ENCODE results near the gene CPED1. TPM values are rescaled to one million over a fixed set of nuclear protein-coding genes. Genes with fewer than 3 reads are reported as not detected.

CPED1 gene
- total RNA-seq, 3 donors from 2014 or later (not counting 1 experiment from before 2014, with no cell fraction given), result 0.50 to 1.3 (median 0.96) TPM

GRCh38 chr7:121151774-121152221 lies 163.3 kb downstream of the CPED1 start:
- Histone ChIP-seq H3K4me3 (ENCODE audit: low read length) (no peak overlapping the region), H3K4me1 (ENCODE audit: control insufficient read depth, insufficient read depth, low read length) (no peaks in the 10 kb centered on the region), H3K9me3 (ENCODE audit: control insufficient read depth, insufficient read depth, low read length) (no peaks in the 10 kb centered on the region), H3K36me3 (ENCODE audit: control insufficient read depth, insufficient read depth, low read length) (no peaks in the 10 kb centered on the region), H3K27ac (ENCODE audit: low read length) (no peak overlapping the region), H3K27me3 (ENCODE audit: control insufficient read depth, insufficient read depth, low read length) (no peaks in the 10 kb centered on the region)
- Mint-ChIP-seq H3K4me1 (no peaks in the 10 kb centered on the region), H3K9me3 (peaks cover 0 to 2% of the 10 kb centered on the region in 2 donors), H3K27me3 (ENCODE audit: low read depth in 2 of 2) (peaks cover 0 to 3% of the 10 kb centered on the region in 2 donors), H3K36me3 (no peaks in the 10 kb centered on the region), H3K4me3 (no peak overlapping the region), H3K27ac (no peak overlapping the region)
- WGBS (ENCODE audit: insufficient coverage), result 73% methylated on average over 2 of the region's 2 CpGs
- intact Hi-C loops (cut with micrococcal nuclease), result no loop called here
- ATAC-seq (no peak), DNase-seq (no peak)
- no peak for TF ChIP-seq CTCF (IDR thresholded peaks at IDR 0.05)

- H3K9me3 Mint-ChIP-seq, result peaks cover 0 to 2% of the 10 kb centered on the region in 2 donors
- no peak overlapping the region for H3K27ac ChIP-seq (ENCODE audit: low read length)
- no peak for ATAC-seq
- H3K27me3 Mint-ChIP-seq (ENCODE audit: low read depth in 2 of 2), result peaks cover 0 to 1% of the 10 kb centered on the region in 2 donors
- no peaks in the 10 kb centered on the region for H3K36me3 Mint-ChIP-seq
- intact Hi-C loops (cut with micrococcal nuclease), result no loop called here
- no CpG with 5 or more reads among the region's 1 CpG for WGBS (ENCODE audit: insufficient coverage)
- no peak overlapping the region for H3K4me3 Mint-ChIP-seq
- H3K27me3 ChIP-seq (ENCODE audit: control insufficient read depth, insufficient read depth, low read length), result no peaks in the 10 kb centered on the region
- no peak overlapping the region for H3K4me3 ChIP-seq (ENCODE audit: low read length)
- no peaks in the 10 kb centered on the region for H3K4me1 ChIP-seq (ENCODE audit: control insufficient read depth, insufficient read depth, low read length)
- no peaks in the 10 kb centered on the region for H3K4me1 Mint-ChIP-seq
- no peak for DNase-seq
- no peak for TF ChIP-seq CTCF (IDR thresholded peaks at IDR 0.05)
- no peaks in the 10 kb centered on the region for H3K36me3 ChIP-seq (ENCODE audit: control insufficient read depth, insufficient read depth, low read length)
- H3K9me3 ChIP-seq (ENCODE audit: control insufficient read depth, insufficient read depth, low read length), result no peaks in the 10 kb centered on the region
- H3K27ac Mint-ChIP-seq, result no peak overlapping the region
These were observed 164.9 kb downstream of the CPED1 start for GRCh38 chr7:121153411-121153810.

GRCh38 chr7:121153995-121154394 lies 165.5 kb downstream of the CPED1 start:
- H3K27ac Mint-ChIP-seq, result no peak overlapping the region
- peaks cover 0 to under 1% of the 10 kb centered on the region in 2 donors for H3K27me3 Mint-ChIP-seq (ENCODE audit: low read depth in 2 of 2)
- no peak for TF ChIP-seq CTCF (IDR thresholded peaks at IDR 0.05)
- no peak for ATAC-seq
- no CpG with 5 or more reads among the region's 1 CpG for WGBS (ENCODE audit: insufficient coverage)
- H3K4me1 Mint-ChIP-seq, result no peaks in the 10 kb centered on the region
- Histone ChIP-seq H3K4me3 (ENCODE audit: low read length) (no peak overlapping the region), H3K4me1 (ENCODE audit: control insufficient read depth, insufficient read depth, low read length) (no peaks in the 10 kb centered on the region), H3K36me3 (ENCODE audit: control insufficient read depth, insufficient read depth, low read length) (no peaks in the 10 kb centered on the region), H3K27ac (ENCODE audit: low read length) (no peak overlapping the region), H3K27me3 (ENCODE audit: control insufficient read depth, insufficient read depth, low read length) (no peaks in the 10 kb centered on the region), H3K9me3 (ENCODE audit: control insufficient read depth, insufficient read depth, low read length) (no peaks in the 10 kb centered on the region)
- H3K36me3 Mint-ChIP-seq, result no peaks in the 10 kb centered on the region
- intact Hi-C loops (cut with micrococcal nuclease), result no loop called here
- peaks cover 0 to 2% of the 10 kb centered on the region in 2 donors for H3K9me3 Mint-ChIP-seq
- no peak for DNase-seq
- H3K4me3 Mint-ChIP-seq, result no peak overlapping the region

GRCh38 chr7:121156825-121157224 lies 168.3 kb downstream of the CPED1 start:
- H3K36me3 Mint-ChIP-seq, result no peaks in the 10 kb centered on the region
- Histone ChIP-seq H3K4me3 (ENCODE audit: low read length) (no peak overlapping the region), H3K4me1 (ENCODE audit: control insufficient read depth, insufficient read depth, low read length) (no peaks in the 10 kb centered on the region), H3K27me3 (ENCODE audit: control insufficient read depth, insufficient read depth, low read length) (no peaks in the 10 kb centered on the region), H3K36me3 (ENCODE audit: control insufficient read depth, insufficient read depth, low read length) (no peaks in the 10 kb centered on the region), H3K9me3 (ENCODE audit: control insufficient read depth, insufficient read depth, low read length) (no peaks in the 10 kb centered on the region), H3K27ac (ENCODE audit: low read length) (no peak overlapping the region)
- H3K4me1 Mint-ChIP-seq, result no peaks in the 10 kb centered on the region
- ATAC-seq, result no peak
- peaks cover 6 to 14% of the 10 kb centered on the region in 2 donors for H3K27me3 Mint-ChIP-seq (ENCODE audit: low read depth in 2 of 2)
- no peak overlapping the region for H3K27ac Mint-ChIP-seq
- intact Hi-C loops (cut with micrococcal nuclease), result no loop called here
- DNase-seq, result no peak
- H3K4me3 Mint-ChIP-seq, result no peak overlapping the region
- TF ChIP-seq CTCF (IDR thresholded peaks at IDR 0.05), result no peak
- H3K9me3 Mint-ChIP-seq, result peaks cover 0 to 2% of the 10 kb centered on the region in 2 donors
- 100% methylated on average over 1 of the region's 2 CpGs for WGBS (ENCODE audit: insufficient coverage)

Measured in natural killer cell (primary cell).